Mucosa of descending colon (tissue), 3 donors: ENCODE data around the gene GPR17. TPM values are rescaled to one million over a fixed set of nuclear protein-coding genes. Genes with fewer than 3 reads are reported as not detected.
A peak's percentile ranks its signal among the peaks of the same experiment; 100 is the strongest.

ENCODE experiments used
- ATAC-seq: fragments of 200-7000 bp; cut with Tn5 transposase; one replicate; pipeline ENCODE4 v1.9.1; 2020; ENCODE audit warnings: mild to moderate bottlenecking, moderate library complexity
- DNase-seq, 3 donors: peaks; one replicate each; pipeline ENCODE4 v3.0.0-alpha.2; 2020
- H3K36me3 ChIP-seq: fragments of 200-600 bp; one replicate; pipeline ENCODE4 v1.8.0; 2021; ENCODE audit warnings: low read depth, mild to moderate bottlenecking
- H3K4me1 ChIP-seq: fragments of 200-600 bp; one replicate; pipeline ENCODE4 v1.8.0; 2021; ENCODE audit warnings: low read depth, mild to moderate bottlenecking
- H3K4me3 ChIP-seq: fragments of 200-600 bp; one replicate; pipeline ENCODE4 v1.8.0; 2021; ENCODE audit warnings: mild to moderate bottlenecking
- H3K9me3 ChIP-seq: fragments of 200-600 bp; one replicate; pipeline ENCODE4 v1.8.0; 2021; ENCODE audit warnings: mild to moderate bottlenecking
- CTCF ChIP-seq: fragments of 200-600 bp; IDR thresholded peaks from one replicate; pipeline ENCODE4 v1.8.0; 2022; ENCODE audit warnings: antibody characterized with exemption, mild to moderate bottlenecking
- intact Hi-C, 2 donors: fragments of 100-400 bp; cut with DNase I in 1 of 2; cut with micrococcal nuclease in 1 of 2; formaldehyde crosslinking; loops; one replicate each; pipeline versions ENCODE4 v1.11.0 to v1.11.1; 2022; cut with DNase I, micrococcal nuclease
- total RNA-seq, 3 donors: library from RNA; stranded (reverse); fragmentation: NEBNext Ultra II Directional in 2 of 3; extraction: Animal tissue kit (Norgen Biotek cat#: 25700) in 2 of 3; gene quantifications; one replicate each; pipeline versions ENCODE4 v1.2.1 to v1.2.4, GENCODE V29; 2021 to 2023
- donor health status: DM: no; HTN: no; CAD: no; lungs with moderate emphysema.
- donor health status: DM: no; HTN: no; CAD: no.
- donor health status: DM: no; HTN: yes; CAD: no.

Gene GPR17
- total RNA-seq, 3 donors from 2014 or later: 0.51 TPM; not detected in 2

- Histone ChIP-seq H3K4me3 (no peak overlapping the region), H3K9me3 (no peaks in the 10 kb centered on the region), H3K4me1 (no peaks in the 10 kb centered on the region), H3K36me3 (no peaks in the 10 kb centered on the region)
- no peak for DNase-seq
- intact Hi-C loops: no loop called here
- TF ChIP-seq CTCF: no peak
- ATAC-seq: no peak
These were observed 12.2 kb downstream of the GPR17 start for GRCh38 chr2:127658146-127658545.

- DNase-seq (peak in 2 of 3 donors; percentile 23 to 38), ATAC-seq (no peak)
- intact Hi-C loops: no loop called here
- Histone ChIP-seq H3K9me3 (no peaks in the 10 kb centered on the region), H3K36me3 (no peaks in the 10 kb centered on the region), H3K4me1 (no peaks in the 10 kb centered on the region), H3K4me3 (no peak overlapping the region)
- TF ChIP-seq CTCF: no peak
These were observed 12.9 kb downstream of the GPR17 start for GRCh38 chr2:127658641-127659407.

- no peak for TF ChIP-seq CTCF
- Histone ChIP-seq H3K9me3 (no peaks in the 10 kb centered on the region), H3K36me3 (no peaks in the 10 kb centered on the region), H3K4me1 (peaks cover 2% of the 10 kb centered on the region), H3K4me3 (no peak overlapping the region)
- no peak for ATAC-seq
- peak in 1 of 3 donors; percentile 21 for DNase-seq
- intact Hi-C loops: no loop called here
These were observed 13.7 kb downstream of the GPR17 start for GRCh38 chr2:127659408-127660290.

- intact Hi-C loops: no loop called here
- ATAC-seq (no peak), DNase-seq (no peak)
- H3K4me1 ChIP-seq: peaks cover 2% of the 10 kb centered on the region
- no peaks in the 10 kb centered on the region for H3K9me3 ChIP-seq
- H3K36me3 ChIP-seq: no peaks in the 10 kb centered on the region
- H3K4me3 ChIP-seq: no peak overlapping the region
- no peak for TF ChIP-seq CTCF
These were observed 14.3 kb downstream of the GPR17 start for GRCh38 chr2:127660291-127660578.

GRCh38 chr2:127661072-127661649, 15.2 kb downstream of the GPR17 start:
- Histone ChIP-seq H3K4me3 (no peak overlapping the region), H3K4me1 (peaks cover 3% of the 10 kb centered on the region)

More at GRCh38 chr2:127661072-127661649, 15.2 kb downstream of the GPR17 start:
- ATAC-seq (no peak), DNase-seq (no peak)
- TF ChIP-seq CTCF: no peak
- Histone ChIP-seq H3K36me3 (no peaks in the 10 kb centered on the region), H3K9me3 (no peaks in the 10 kb centered on the region)
- intact Hi-C loops: no loop called here
